Esophagus squamous epithelium (tissue), 4 donors: ENCODE results near the gene HEPACAM.

Experiments
- CTCF ChIP-seq, 6 experiments: fragments of 450-650 bp in 4 of 6; fragments of 200-600 bp in 2 of 6; sonication (generic) in 2 of 6; IDR thresholded peaks; one replicate each; pipeline ENCODE4 v1.5.1; 2016 to 2019; ENCODE audit warnings: antibody characterized with exemption in 6 of 6, mild to moderate bottlenecking in 4 of 6, moderate library complexity in 4 of 6
- POLR2A ChIP-seq, 4 donors: fragments of 450-650 bp; IDR thresholded peaks; one replicate each; pipeline ENCODE4 v1.6.1; 2017; ENCODE audit warnings: antibody characterized with exemption in 4 of 4, mild to moderate bottlenecking in 4 of 4, moderate library complexity in 3 of 4

- TF ChIP-seq CTCF (IDR thresholded peaks at IDR 0.05) (no peak), POLR2A (IDR thresholded peaks at IDR 0.05) (no peak)
These were observed 1.6 kb upstream of the HEPACAM start for GRCh38 chr11:124937336-124937935.
